Karpas-422 (cell line): Measurements from ENCODE around the gene SORBS1. TPM values are rescaled to one million over a fixed set of nuclear protein-coding genes. Genes with fewer than 3 reads are reported as not detected.

Source experiments
- DNase-seq: peaks from one replicate; pipeline ENCODE4 v3.0.0-alpha.2; 2015
- H2AFZ ChIP-seq: fragments of 200-600 bp; sonication (generic); 2 replicates; pipeline ENCODE4 v1.6.1; 2014; ENCODE audit warnings: antibody characterized with exemption, low read length, mixed read lengths
- H3K27ac ChIP-seq: fragments of 200-600 bp; sonication (generic); 2 replicates; pipeline ENCODE4 v1.5.1; 2014; ENCODE audit warnings: mild to moderate bottlenecking, low read length, moderate library complexity
- H3K27me3 ChIP-seq: fragments of 200-600 bp; sonication (generic); 2 replicates; pipeline ENCODE4 v1.6.1; 2014; ENCODE audit warnings: low read length, mixed read lengths
- H3K36me3 ChIP-seq: fragments of 200-600 bp; sonication (generic); 2 replicates; pipeline ENCODE4 v1.6.1; 2014; ENCODE audit warnings: low read length, mixed read lengths; ENCODE audit not compliant: insufficient read depth
- H3K4me1 ChIP-seq: fragments of 200-600 bp; sonication (generic); 2 replicates; pipeline ENCODE4 v1.6.1; 2014; ENCODE audit warnings: mild to moderate bottlenecking, low read length, mixed read lengths
- H3K4me2 ChIP-seq: fragments of 200-600 bp; sonication (generic); 2 replicates; pipeline ENCODE4 v1.6.1; 2014; ENCODE audit warnings: low read length, low read depth, mild to moderate bottlenecking; ENCODE audit not compliant: poor library complexity, severe bottlenecking
- H3K4me3 ChIP-seq: fragments of 200-600 bp; sonication (generic); 2 replicates; pipeline ENCODE4 v1.5.1; 2014; ENCODE audit warnings: mild to moderate bottlenecking, antibody characterized with exemption, low read length, mixed read lengths
- H3K79me2 ChIP-seq: fragments of 200-600 bp; sonication (generic); 2 replicates; pipeline ENCODE4 v1.6.1; 2014; ENCODE audit warnings: mild to moderate bottlenecking, low read length, mixed read lengths
- H3K9ac ChIP-seq: fragments of 200-600 bp; sonication (generic); 2 replicates; pipeline ENCODE4 v1.6.0; 2014; ENCODE audit warnings: low read length
- H3K9me2 ChIP-seq: fragments of 200-600 bp; sonication (generic), shearing (Covaris generic); replicated peaks from 2 replicates; pipeline ENCODE4 v1.6.0; 2014; ENCODE audit warnings: mild to moderate bottlenecking, low read length, moderate library complexity; ENCODE audit not compliant: insufficient read depth
- H3K9me3 ChIP-seq: fragments of 300-700, 200-600 bp; sonication (generic); 2 replicates; pipeline ENCODE4 v1.6.1; 2014; ENCODE audit warnings: low read length, mixed read lengths
- H4K20me1 ChIP-seq: fragments of 200-600 bp; sonication (generic); 2 replicates; pipeline ENCODE4 v1.6.1; 2014; ENCODE audit warnings: mild to moderate bottlenecking, antibody characterized with exemption, low read length, low read depth; ENCODE audit not compliant: insufficient read depth
- total RNA-seq: library from RNA; depleted of rRNA; stranded (reverse); fragments of >200 nt; shearing (Covaris generic); gene quantifications from 2 replicates; pipeline ENCODE4 v1.2.3, GENCODE V29; 2014; ENCODE audit warnings: low replicate concordance

The SORBS1 gene
- total RNA-seq, 1 experiment from 2014 or later, result 0.15 TPM

DNA sequence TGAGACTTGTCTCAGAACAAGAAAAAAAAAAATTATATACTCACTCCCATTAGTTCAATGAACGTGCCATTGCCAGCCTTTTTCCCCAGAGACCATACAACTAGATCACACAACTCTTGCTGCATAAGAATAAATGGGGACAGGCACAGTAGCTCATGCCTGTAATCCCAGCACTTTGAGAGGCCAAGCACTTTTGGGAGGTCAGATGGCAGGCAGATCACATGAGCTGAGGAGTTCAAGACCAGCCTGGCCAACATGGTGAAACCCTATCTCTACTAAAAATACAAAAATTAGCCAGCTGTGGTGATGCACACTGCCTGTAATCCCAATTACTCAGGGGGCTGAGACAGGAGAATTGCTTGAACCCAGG is 284.0 kb downstream of the SORBS1 start:
- Histone ChIP-seq H3K36me3 (no peaks in the 10 kb centered on the region), H3K4me3 (no peak overlapping the region), H3K4me2 (no peak overlapping the region), H3K4me1 (no peaks in the 10 kb centered on the region), H4K20me1 (no peaks in the 10 kb centered on the region), H2AFZ (no peak overlapping the region), H3K79me2 (no peaks in the 10 kb centered on the region), H3K9me2 (no peaks in the 10 kb centered on the region), H3K9ac (no peak overlapping the region), H3K27me3 (no peaks in the 10 kb centered on the region), H3K27ac (no peak overlapping the region), H3K9me3 (no peaks in the 10 kb centered on the region)
- no peak for DNase-seq

- no peaks in the 10 kb centered on the region for H3K27me3 ChIP-seq
- no peaks in the 10 kb centered on the region for H3K79me2 ChIP-seq
- no peak overlapping the region for H2AFZ ChIP-seq
- no peak for DNase-seq
- no peaks in the 10 kb centered on the region for H3K36me3 ChIP-seq
- H3K9ac ChIP-seq, result no peak overlapping the region
- no peak overlapping the region for H3K27ac ChIP-seq
- no peak overlapping the region for H3K4me2 ChIP-seq
- no peaks in the 10 kb centered on the region for H4K20me1 ChIP-seq
- H3K9me2 ChIP-seq, result no peaks in the 10 kb centered on the region
- no peaks in the 10 kb centered on the region for H3K4me1 ChIP-seq
- H3K4me3 ChIP-seq, result no peak overlapping the region
- H3K9me3 ChIP-seq, result no peaks in the 10 kb centered on the region
Observed at GRCh38 chr10:95276367-95277200, 284.6 kb downstream of the SORBS1 start.

DNA sequence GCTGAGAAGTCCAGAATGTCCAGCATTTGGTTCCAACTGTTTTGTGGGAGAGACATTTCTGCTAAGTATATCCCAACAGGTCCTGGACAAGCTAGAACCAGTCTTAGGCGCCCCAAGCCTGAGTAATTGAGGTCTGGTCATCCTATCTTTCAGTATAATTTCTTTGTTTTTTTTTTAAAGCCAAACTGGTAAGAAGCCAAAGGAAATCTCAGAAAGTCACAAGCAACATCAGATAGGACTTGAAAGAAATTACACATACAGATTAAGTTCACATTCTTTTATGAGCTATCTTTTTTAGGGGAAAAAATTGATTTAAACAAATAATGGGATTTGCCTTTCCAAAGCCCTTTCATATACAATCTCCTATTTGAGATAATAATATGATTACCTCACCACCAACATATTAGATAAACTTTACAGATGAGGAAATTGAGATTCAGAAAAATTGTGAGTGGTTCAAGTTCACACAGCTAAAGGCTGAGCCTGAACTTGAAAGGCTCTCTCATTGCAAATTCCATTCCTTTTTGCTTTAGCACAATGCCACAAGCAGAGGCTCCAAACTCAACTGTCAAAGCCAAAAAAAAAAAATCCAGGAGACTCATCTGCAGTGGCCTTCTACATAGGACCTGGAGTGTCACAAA is 285.3 kb downstream of the SORBS1 start:
- Histone ChIP-seq H3K9ac (no peak overlapping the region), H3K27ac (no peak overlapping the region), H4K20me1 (no peaks in the 10 kb centered on the region), H3K9me3 (no peaks in the 10 kb centered on the region), H3K4me1 (no peaks in the 10 kb centered on the region), H2AFZ (no peak overlapping the region), H3K9me2 (no peaks in the 10 kb centered on the region), H3K36me3 (no peaks in the 10 kb centered on the region), H3K79me2 (no peaks in the 10 kb centered on the region), H3K4me3 (no peak overlapping the region), H3K27me3 (no peaks in the 10 kb centered on the region), H3K4me2 (no peak overlapping the region)
- DNase-seq, result no peak

- Histone ChIP-seq H3K9ac (no peak overlapping the region), H3K27ac (no peak overlapping the region)
Observed at GRCh38 chr10:95273393-95274312, 287.5 kb downstream of the SORBS1 start.

GRCh38 chr10:95268438-95268837 is 292.7 kb downstream of the SORBS1 start:
- no peak overlapping the region for H2AFZ ChIP-seq
- H3K9ac ChIP-seq, result no peak overlapping the region
- no peaks in the 10 kb centered on the region for H3K79me2 ChIP-seq
- no peaks in the 10 kb centered on the region for H3K9me3 ChIP-seq
- DNase-seq, result no peak
- H3K9me2 ChIP-seq, result no peaks in the 10 kb centered on the region
- H4K20me1 ChIP-seq, result no peaks in the 10 kb centered on the region
- no peak overlapping the region for H3K27ac ChIP-seq
- no peaks in the 10 kb centered on the region for H3K36me3 ChIP-seq
- H3K4me1 ChIP-seq, result no peaks in the 10 kb centered on the region
- H3K27me3 ChIP-seq, result no peaks in the 10 kb centered on the region
- no peak overlapping the region for H3K4me2 ChIP-seq
- no peak overlapping the region for H3K4me3 ChIP-seq

More at GRCh38 chr10:95273393-95274312, 287.5 kb downstream of the SORBS1 start:
- Histone ChIP-seq H3K27me3 (no peaks in the 10 kb centered on the region), H4K20me1 (no peaks in the 10 kb centered on the region), H3K36me3 (no peaks in the 10 kb centered on the region), H3K4me1 (no peaks in the 10 kb centered on the region), H3K9me3 (no peaks in the 10 kb centered on the region), H3K4me2 (no peak overlapping the region), H2AFZ (no peak overlapping the region), H3K4me3 (no peak overlapping the region), H3K79me2 (no peaks in the 10 kb centered on the region), H3K9me2 (no peaks in the 10 kb centered on the region)
- no peak for DNase-seq

DNA sequence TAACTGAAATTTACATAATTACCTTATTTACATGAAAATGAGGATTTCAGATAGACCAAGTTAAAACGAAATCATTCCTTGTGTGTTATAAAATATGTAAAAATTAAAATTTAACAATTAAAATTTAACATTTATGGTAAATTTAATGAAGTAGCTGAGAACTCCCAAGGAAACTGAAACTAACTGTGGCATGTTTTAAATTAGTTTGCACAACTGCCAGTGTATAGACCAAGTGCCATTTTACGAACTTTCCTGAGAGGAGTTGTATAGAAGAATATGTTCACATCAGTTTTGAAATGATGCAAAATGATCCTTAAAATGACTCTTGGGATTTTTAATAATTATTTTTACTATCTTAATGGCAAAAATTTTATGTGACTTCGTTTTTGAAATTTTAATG is 293.9 kb downstream of the SORBS1 start:
- Histone ChIP-seq H3K4me2 (no peak overlapping the region), H3K36me3 (no peaks in the 10 kb centered on the region), H3K9me3 (no peaks in the 10 kb centered on the region), H3K9ac (no peak overlapping the region), H3K4me3 (no peak overlapping the region), H2AFZ (no peak overlapping the region), H3K79me2 (no peaks in the 10 kb centered on the region), H3K27ac (no peak overlapping the region), H4K20me1 (no peaks in the 10 kb centered on the region), H3K9me2 (no peaks in the 10 kb centered on the region), H3K27me3 (no peaks in the 10 kb centered on the region), H3K4me1 (no peaks in the 10 kb centered on the region)
- DNase-seq, result no peak

GRCh38 chr10:95266674-95267095 is 294.5 kb downstream of the SORBS1 start:
- peak; percentile 53 for DNase-seq
- no peak overlapping the region for H3K4me3 ChIP-seq
- no peaks in the 10 kb centered on the region for H3K9me2 ChIP-seq
- H3K27ac ChIP-seq, result no peak overlapping the region
- no peaks in the 10 kb centered on the region for H3K9me3 ChIP-seq
- H3K27me3 ChIP-seq, result no peaks in the 10 kb centered on the region
- H3K4me2 ChIP-seq, result no peak overlapping the region
- H3K36me3 ChIP-seq, result no peaks in the 10 kb centered on the region
- no peak overlapping the region for H2AFZ ChIP-seq
- H3K4me1 ChIP-seq, result no peaks in the 10 kb centered on the region
- no peak overlapping the region for H3K9ac ChIP-seq
- H4K20me1 ChIP-seq, result no peaks in the 10 kb centered on the region
- H3K79me2 ChIP-seq, result no peaks in the 10 kb centered on the region

- no peak overlapping the region for H2AFZ ChIP-seq
- no peak overlapping the region for H3K27ac ChIP-seq
- no peaks in the 10 kb centered on the region for H3K79me2 ChIP-seq
- H3K9me2 ChIP-seq, result no peaks in the 10 kb centered on the region
- H4K20me1 ChIP-seq, result no peaks in the 10 kb centered on the region
- no peak for DNase-seq
- H3K4me2 ChIP-seq, result no peak overlapping the region
- no peak overlapping the region for H3K4me3 ChIP-seq
- no peaks in the 10 kb centered on the region for H3K9me3 ChIP-seq
- no peaks in the 10 kb centered on the region for H3K27me3 ChIP-seq
- no peak overlapping the region for H3K9ac ChIP-seq
- H3K36me3 ChIP-seq, result no peaks in the 10 kb centered on the region
- H3K4me1 ChIP-seq, result no peaks in the 10 kb centered on the region
Observed at GRCh38 chr10:95265572-95265971, 295.6 kb downstream of the SORBS1 start.
